Measurements from ENCODE around the gene PMAIP1. TPM values are rescaled to one million over a fixed set of nuclear protein-coding genes. Genes with fewer than 3 reads are reported as not detected.

The PMAIP1 gene
- total and polyA plus RNA-seq, 7 experiments from 2014 or later, result 1.5 to 95.1 (median 6.6) TPM

GRCh38 chr18:59873641-59874040 is 26.2 kb upstream of the PMAIP1 start:
- no peak overlapping the region for H3K27ac Mint-ChIP-seq

GRCh38 chr18:59874166-59874565 is 25.6 kb upstream of the PMAIP1 start:
- Mint-ChIP-seq H3K36me3 (no peaks in the 10 kb centered on the region), H3K4me3 (no peak overlapping the region), H3K27ac (no peak overlapping the region), H3K4me1 (peaks cover 0 to 22% (median 0%) of the 10 kb centered on the region in 7 donors), H3K27me3 (peaks cover 0 to 5% (median 0%) of the 10 kb centered on the region in 5 donors), H3K9me3 (peaks cover 0 to 2% (median 0%) of the 10 kb centered on the region in 11 donors)
- POLR2A ChIA-PET, result no interaction called here
- ATAC-seq (no peak), DNase-seq (no peak)
- no peaks in the 10 kb centered on the region for H3K36me3 ChIP-seq (ENCODE audit: control insufficient read depth in 2 of 3, insufficient read depth in 3 of 3, low read length in 3 of 3)
- no peak overlapping the region for H3K27ac ChIP-seq (ENCODE audit: low read depth, low read length)
- no peak overlapping the region for H3K4me3 ChIP-seq (ENCODE audit: low read length)
- no peaks in the 10 kb centered on the region for H3K4me1 ChIP-seq (ENCODE audit: control insufficient read depth in 2 of 2, insufficient read depth in 2 of 2, low read length in 2 of 2)
- CTCF ChIA-PET, result no interaction called here
- H3K9me3 ChIP-seq (ENCODE audit: control insufficient read depth in 2 of 3, low read length in 3 of 3), result no peaks in the 10 kb centered on the region
- no peaks in the 10 kb centered on the region for H3K27me3 ChIP-seq (ENCODE audit: control insufficient read depth in 2 of 2, insufficient read depth in 2 of 2, low read length in 2 of 2)
- intact Hi-C loops (cut with micrococcal nuclease), result no loop called here

More at GRCh38 chr18:59873641-59874040, 26.2 kb upstream of the PMAIP1 start:
- ChIA-PET CTCF (no interaction called here), POLR2A (no interaction called here)
- no peaks in the 10 kb centered on the region for H3K27me3 ChIP-seq (ENCODE audit: control insufficient read depth in 2 of 2, insufficient read depth in 2 of 2, low read length in 2 of 2)
- H3K36me3 ChIP-seq (ENCODE audit: control insufficient read depth in 2 of 3, insufficient read depth in 3 of 3, low read length in 3 of 3), result no peaks in the 10 kb centered on the region
- intact Hi-C loops (cut with micrococcal nuclease), result no loop called here
- Mint-ChIP-seq H3K4me3 (no peak overlapping the region), H3K36me3 (no peaks in the 10 kb centered on the region), H3K4me1 (peaks cover 0 to 21% (median 0%) of the 10 kb centered on the region in 7 donors), H3K27me3 (peaks cover 0 to 5% (median 0%) of the 10 kb centered on the region in 5 donors), H3K9me3 (peaks cover 0 to 2% (median 0%) of the 10 kb centered on the region in 11 donors)
- no peaks in the 10 kb centered on the region for H3K4me1 ChIP-seq (ENCODE audit: control insufficient read depth in 2 of 2, insufficient read depth in 2 of 2, low read length in 2 of 2)
- H3K27ac ChIP-seq (ENCODE audit: low read depth, low read length), result no peak overlapping the region
- no peaks in the 10 kb centered on the region for H3K9me3 ChIP-seq (ENCODE audit: control insufficient read depth in 2 of 3, low read length in 3 of 3)
- H3K4me3 ChIP-seq (ENCODE audit: low read length), result no peak overlapping the region
- DNase-seq (no peak), ATAC-seq (no peak)

GRCh38 chr18:59876310-59876626 is 23.5 kb upstream of the PMAIP1 start:
- Mint-ChIP-seq H3K27me3 (peaks cover 0 to 5% (median 0%) of the 10 kb centered on the region in 5 donors), H3K4me3 (no peak overlapping the region), H3K27ac (no peak overlapping the region), H3K9me3 (peaks cover 0 to 2% (median 0%) of the 10 kb centered on the region in 11 donors), H3K4me1 (peaks cover 0 to 22% (median 0%) of the 10 kb centered on the region in 7 donors), H3K36me3 (no peaks in the 10 kb centered on the region)
- no peaks in the 10 kb centered on the region for H3K36me3 ChIP-seq (ENCODE audit: control insufficient read depth in 2 of 3, insufficient read depth in 3 of 3, low read length in 3 of 3)
- H3K27me3 ChIP-seq (ENCODE audit: control insufficient read depth in 2 of 2, insufficient read depth in 2 of 2, low read length in 2 of 2), result no peaks in the 10 kb centered on the region
- H3K4me1 ChIP-seq (ENCODE audit: control insufficient read depth in 2 of 2, insufficient read depth in 2 of 2, low read length in 2 of 2), result no peaks in the 10 kb centered on the region
- no peak overlapping the region for H3K4me3 ChIP-seq (ENCODE audit: low read length)
- no peaks in the 10 kb centered on the region for H3K9me3 ChIP-seq (ENCODE audit: control insufficient read depth in 2 of 3, low read length in 3 of 3)
- intact Hi-C loops (cut with micrococcal nuclease), result no loop called here
- ChIA-PET CTCF (no interaction called here), POLR2A (no interaction called here)
- H3K27ac ChIP-seq (ENCODE audit: low read depth, low read length), result no peak overlapping the region
- DNase-seq, result no peak
- no peak for ATAC-seq

GRCh38 chr18:59877361-59877760 is 22.4 kb upstream of the PMAIP1 start:
- Mint-ChIP-seq H3K36me3 (no peaks in the 10 kb centered on the region), H3K4me1 (peaks cover 5 to 33% (median 10%) of the 10 kb centered on the region in 7 donors), H3K27ac (no peak overlapping the region), H3K4me3 (no peak overlapping the region), H3K9me3 (peaks cover 0 to 2% (median 0%) of the 10 kb centered on the region in 11 donors), H3K27me3 (peaks cover 0 to 5% (median 0%) of the 10 kb centered on the region in 5 donors)
- no peak overlapping the region for H3K27ac ChIP-seq (ENCODE audit: low read depth, low read length)
- ChIA-PET POLR2A (interaction anchor here (0.6 kb wide), 1 partner anchor 71 kb away, joined by 5 read pairs; no protein-coding TSS in a partner anchor), CTCF (no interaction called here)
- H3K27me3 ChIP-seq (ENCODE audit: control insufficient read depth in 2 of 2, insufficient read depth in 2 of 2, low read length in 2 of 2), result no peaks in the 10 kb centered on the region
- peaks cover 0 to 9% of the 10 kb centered on the region in 2 donors for H3K4me1 ChIP-seq (ENCODE audit: control insufficient read depth in 2 of 2, insufficient read depth in 2 of 2, low read length in 2 of 2)
- DNase-seq, result no peak
- no peaks in the 10 kb centered on the region for H3K36me3 ChIP-seq (ENCODE audit: control insufficient read depth in 2 of 3, insufficient read depth in 3 of 3, low read length in 3 of 3)
- ATAC-seq, result no peak
- intact Hi-C loops (cut with micrococcal nuclease), result no loop called here
- no peak overlapping the region for H3K4me3 ChIP-seq (ENCODE audit: low read length)
- no peaks in the 10 kb centered on the region for H3K9me3 ChIP-seq (ENCODE audit: control insufficient read depth in 2 of 3, low read length in 3 of 3)

GRCh38 chr18:59878644-59879043 is 21.2 kb upstream of the PMAIP1 start:
- ATAC-seq, result no peak
- CTCF ChIA-PET, result no interaction called here

GRCh38 chr18:59881728-59882656 is 17.8 kb upstream of the PMAIP1 start:
- no peak overlapping the region for H3K4me3 ChIP-seq (ENCODE audit: low read length)
- H3K9me3 ChIP-seq (ENCODE audit: control insufficient read depth in 2 of 3, low read length in 3 of 3), result no peaks in the 10 kb centered on the region
- peaks cover 0 to 2% (median 0%) of the 10 kb centered on the region in 11 donors for H3K9me3 Mint-ChIP-seq
- H3K27ac Mint-ChIP-seq, result peak overlapping the region in 6 of 9 donors; percentile 4 to 84 (median 54)
- CTCF ChIA-PET, result no interaction called here
- intact Hi-C loops (cut with micrococcal nuclease), result loop anchor here in 1 of 2 donors (1.0 to 10.0 kb wide), 3 partner anchors 18 to 747 kb away; partner anchors contain the start of gene SEC11C
- ATAC-seq, result peak; percentile 49
- H3K36me3 ChIP-seq (ENCODE audit: control insufficient read depth in 2 of 3, insufficient read depth in 3 of 3, low read length in 3 of 3), result no peaks in the 10 kb centered on the region
- no peaks in the 10 kb centered on the region for H3K36me3 Mint-ChIP-seq
- POLR2A ChIA-PET, result no interaction called here
- H3K4me3 Mint-ChIP-seq, result peak overlapping the region in 4 of 10 donors; percentile 6 to 43 (median 25)
- H3K27me3 Mint-ChIP-seq, result no peaks in the 10 kb centered on the region
- DNase-seq, result peak in 1 of 9 donors; percentile 36
- H3K27ac ChIP-seq (ENCODE audit: low read depth, low read length), result no peak overlapping the region
- H3K4me1 ChIP-seq (ENCODE audit: control insufficient read depth in 2 of 2, insufficient read depth in 2 of 2, low read length in 2 of 2), result peaks cover 8 to 9% of the 10 kb centered on the region in 2 donors
- H3K4me1 Mint-ChIP-seq, result peaks cover 11 to 46% (median 27%) of the 10 kb centered on the region in 7 donors
- H3K27me3 ChIP-seq (ENCODE audit: control insufficient read depth in 2 of 2, insufficient read depth in 2 of 2, low read length in 2 of 2), result no peaks in the 10 kb centered on the region

More at GRCh38 chr18:59878644-59879043, 21.2 kb upstream of the PMAIP1 start:
- H3K27me3 Mint-ChIP-seq, result peaks cover 0 to 1% (median 0%) of the 10 kb centered on the region in 5 donors
- no peaks in the 10 kb centered on the region for H3K36me3 Mint-ChIP-seq
- POLR2A ChIA-PET, result no interaction called here
- H3K9me3 Mint-ChIP-seq, result peaks cover 0 to 2% (median 0%) of the 10 kb centered on the region in 11 donors
- H3K27ac Mint-ChIP-seq, result no peak overlapping the region
- no peak for DNase-seq
- H3K27ac ChIP-seq (ENCODE audit: low read depth, low read length), result no peak overlapping the region
- H3K9me3 ChIP-seq (ENCODE audit: control insufficient read depth in 2 of 3, low read length in 3 of 3), result no peaks in the 10 kb centered on the region
- no peaks in the 10 kb centered on the region for H3K36me3 ChIP-seq (ENCODE audit: control insufficient read depth in 2 of 3, insufficient read depth in 3 of 3, low read length in 3 of 3)
- intact Hi-C loops (cut with micrococcal nuclease), result no loop called here
- no peak overlapping the region for H3K4me3 ChIP-seq (ENCODE audit: low read length)
- H3K4me1 ChIP-seq (ENCODE audit: control insufficient read depth in 2 of 2, insufficient read depth in 2 of 2, low read length in 2 of 2), result peaks cover 0 to 9% of the 10 kb centered on the region in 2 donors
- H3K4me1 Mint-ChIP-seq, result peaks cover 7 to 40% (median 14%) of the 10 kb centered on the region in 7 donors
- H3K27me3 ChIP-seq (ENCODE audit: control insufficient read depth in 2 of 2, insufficient read depth in 2 of 2, low read length in 2 of 2), result no peaks in the 10 kb centered on the region
- H3K4me3 Mint-ChIP-seq, result no peak overlapping the region

Data from naive thymus-derived CD4-positive, alpha-beta T cell (primary cell).